K562 (cell line): ENCODE results near the gene OR1J1. TPM values are rescaled to one million over a fixed set of nuclear protein-coding genes. Genes with fewer than 3 reads are reported as not detected.

Source experiments
- CBX2 ChIP-seq: fragments of 200-600 bp; sonication (generic); IDR thresholded peaks from one replicate; pipeline ENCODE4 v1.6.1; 2012; ENCODE audit warnings: mild to moderate bottlenecking, low read length, inconsistent platforms; ENCODE audit not compliant: insufficient read depth, poor library complexity, severe bottlenecking
- EGR1 ChIP-seq: fragments of 450-650 bp; conservative IDR thresholded peaks from 2 replicates; pipeline ENCODE4 v1.6.1; 2017; ENCODE audit warnings: mild to moderate bottlenecking
- MIER1 ChIP-seq: fragments of 450-650 bp; IDR thresholded peaks from 2 replicates; pipeline ENCODE4 v1.6.1; 2016; ENCODE audit warnings: antibody characterized with exemption, mild to moderate bottlenecking, low read depth
- NCOA2 ChIP-seq, 2 experiments: fragments of 450-650 bp; IDR thresholded peaks; 2 replicates each; pipeline ENCODE4 v1.6.1; 2018; ENCODE audit warnings: mild to moderate bottlenecking in 2 of 2, moderate library complexity in 1 of 2; ENCODE audit not compliant: partially characterized antibody in 2 of 2
- PATZ1 ChIP-seq: fragments of 250-450 bp; sonication (Bioruptor Pico); IDR thresholded peaks from 2 replicates; pipeline ENCODE4 v1.5.0; 2020; ENCODE audit warnings: mild to moderate bottlenecking, borderline replicate concordance
- POLR2G ChIP-seq: fragments of 200-400 bp; formaldehyde crosslinking; IDR thresholded peaks from 2 replicates; pipeline ENCODE4 v1.6.1; 2017; ENCODE audit warnings: low read depth, mild to moderate bottlenecking, antibody characterized with exemption, low read length, moderate library complexity
- SIN3B ChIP-seq: fragments of 450-650 bp; IDR thresholded peaks from 2 replicates; pipeline ENCODE4 v1.6.1; 2017; ENCODE audit warnings: low read depth, mild to moderate bottlenecking, moderate library complexity
- SMAD2 ChIP-seq: fragments of 150-350 bp; IDR thresholded peaks from 2 replicates; pipeline ENCODE4 v1.6.1; 2014; ENCODE audit warnings: low read depth, mild to moderate bottlenecking, low read length
- SMARCA4 ChIP-seq: fragments of 450-650 bp; IDR thresholded peaks from 2 replicates; pipeline ENCODE4 v1.6.1; 2016
- THRB ChIP-seq: fragments of 450-650 bp; formaldehyde crosslinking; conservative IDR thresholded peaks from 2 replicates; pipeline ENCODE4 v1.4.0; 2022; ENCODE audit warnings: mild to moderate bottlenecking, missing genetic modification characterization
- TSHZ1 ChIP-seq: fragments of 250-450 bp; sonication (Bioruptor Pico); IDR thresholded peaks from 2 replicates; pipeline ENCODE4 v1.4.0; 2020; ENCODE audit warnings: mild to moderate bottlenecking, moderate library complexity
- ZBTB26 ChIP-seq: fragments of 450-650 bp; formaldehyde crosslinking; IDR thresholded peaks from 2 replicates; pipeline ENCODE4 v1.4.0; 2022; ENCODE audit warnings: missing genetic modification characterization
- ZNF184 ChIP-seq: sonication (generic); formaldehyde crosslinking; IDR thresholded peaks from 2 replicates; pipeline ENCODE4 v1.5.0; 2020; ENCODE audit warnings: missing genetic modification reagents
- ZNF224 ChIP-seq: sonication (generic); formaldehyde crosslinking; IDR thresholded peaks from 2 replicates; pipeline ENCODE4 v1.8.0; 2022; ENCODE audit warnings: mild to moderate bottlenecking, missing genetic modification reagents
- ZNF274 ChIP-seq: IDR thresholded peaks from 2 replicates; pipeline ENCODE4 v1.6.1; 2011; ENCODE audit warnings: low read depth, mild to moderate bottlenecking, low read length, moderate library complexity, borderline replicate concordance
- ZNF696 ChIP-seq: fragments of 250-450 bp; sonication (Bioruptor Pico); conservative IDR thresholded peaks from 2 replicates; pipeline ENCODE4 v1.4.0; 2020; ENCODE audit warnings: mild to moderate bottlenecking, moderate library complexity
- polyA plus RNA-seq, 8 experiments: library from polyadenylated mRNA; depleted of rRNA in 4 of 8; stranded (reverse) in 5 of 8; unstranded in 3 of 8; fragments of >200 nt; fragmentation: Nextera tagmentation in 2 of 8; fragmentation: Illumina TruSeq in 1 of 8; extraction: Ambion mirVana in 2 of 8; extraction: Trizol in 1 of 8; gene quantifications; 2 replicates each; pipeline versions ENCODE4 v1.2.1 to v1.2.3, GENCODE V29; 2011 to 2014; ENCODE audit warnings: inconsistent platforms in 1 of 8, missing spikeins in 1 of 8
- total RNA-seq, 7 experiments: library from RNA; depleted of rRNA in 6 of 7; stranded (reverse); fragments of >200 nt in 6 of 7; fragmentation: Illumina TruSeq in 2 of 7; extraction: Trizol in 2 of 7; gene quantifications; 2 replicates each; pipeline versions ENCODE4 v1.2.1 to v1.2.3, GENCODE V29; 2011 to 2021; ENCODE audit warnings: low replicate concordance in 1 of 7

The OR1J1 gene
- total and polyA plus RNA-seq, 9 of the 15 experiments (the other 6 are each of a cell fraction or from before 2014, with no cell fraction given) = not detected

- TF ChIP-seq PATZ1 (CRISPR knock-in tag) (no peak), NCOA2 (IDR thresholded peaks at IDR 0.05; ENCODE audit: partially characterized antibody in 2 of 2) (peak in 1 of 2 experiments; percentile 41), ZNF274 (peak; percentile 31; the same call in 1 of the 2 replicates), THRB (no peak), ZNF224 (CRISPR knock-in tag) (no peak), SIN3B (no peak), TSHZ1 (no peak), ZBTB26 (CRISPR knock-in tag) (no peak), MIER1 (peak; percentile 53; the same call in 1 of the 2 replicates), POLR2G (no peak), ZNF696 (CRISPR knock-in tag) (no peak), ZNF184 (no peak), EGR1 (0 out of 2 replicates have a peak, but pooled peaks have one; percentile 31), CBX2 (no peak), SMARCA4 (peak; percentile 98), SMAD2 (no peak)
Observed at GRCh38 chr9:122446819-122447484, 30.8 kb downstream of the OR1J1 start (continued).
